Stimulated activated naive CD8-positive, alpha-beta T cell treated with anti-CD3 and anti-CD28 coated beads, Interleukin-15, Interleukin-2, amounts not matched to agents 100 U/mL and 50 U/mL, for 24 hours (primary cell): Measurements from ENCODE around the gene KATNB1.
"Not testable (repeated sequence)": the region's sequence is repeated elsewhere in the genome, so short reads cannot be mapped to it uniquely, and the experiment has no call there.

ENCODE experiments used
- ATAC-seq: fragments of 150-1000 bp; cut with Tn5 transposase; one replicate; pipeline ENCODE4 v1.10.0; 2021
- DNase-seq: peaks from one replicate; pipeline ENCODE4 v3.0.0; 2021

The KATNB1 gene

DNA sequence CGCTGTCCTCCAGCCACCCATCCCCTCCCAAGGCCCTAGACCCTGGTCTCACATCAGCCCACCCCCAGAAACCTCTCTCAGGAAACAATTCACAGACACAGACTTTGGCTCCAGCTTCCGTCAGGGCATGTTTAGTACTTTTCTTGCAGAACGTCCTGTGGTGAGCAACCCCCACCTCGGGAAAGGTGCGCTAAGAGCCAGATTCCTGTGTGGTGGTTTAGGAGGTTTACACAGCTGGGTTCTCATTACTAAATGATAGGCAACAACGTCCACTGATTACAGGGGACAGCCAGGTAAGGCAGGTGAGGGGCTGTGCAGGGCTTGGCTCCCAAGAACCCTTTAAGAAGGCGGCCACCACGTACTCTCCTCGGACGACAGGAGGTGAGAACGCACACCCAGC lies 37.4 kb downstream of the KATNB1 start:
- no peak for ATAC-seq
- DNase-seq: no peak

- ATAC-seq (no peak), DNase-seq (no peak)
These were observed 38.2 kb downstream of the KATNB1 start for GRCh38 chr16:57773655-57774295.

DNA sequence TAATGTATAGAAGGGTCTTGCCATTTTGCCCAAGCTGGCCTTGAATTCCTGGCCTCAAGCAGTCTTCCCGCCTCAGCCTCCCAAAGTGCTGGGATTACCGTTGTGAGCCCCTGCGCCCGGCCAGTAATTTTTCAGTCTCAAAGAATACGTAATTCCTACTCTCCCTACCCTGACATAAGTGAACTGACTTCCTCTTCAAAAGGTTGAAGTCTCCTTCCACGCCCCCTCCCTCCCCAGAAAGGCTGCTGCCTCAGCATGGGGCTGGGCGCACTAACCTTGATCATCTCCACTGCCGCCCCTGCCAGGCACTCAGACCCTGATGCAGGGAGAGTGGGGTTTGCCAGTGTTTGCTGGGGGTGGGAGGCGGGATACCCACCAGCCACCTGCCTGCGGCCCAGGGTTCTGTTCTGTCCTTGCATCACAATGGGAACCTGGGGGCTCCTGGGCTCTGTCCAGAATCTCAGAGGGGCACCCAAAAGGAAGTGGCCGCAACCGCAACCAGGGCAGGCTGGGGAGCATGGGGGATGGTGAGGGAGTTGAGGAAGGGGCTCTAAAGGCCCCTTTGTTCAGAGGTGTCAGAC lies 39.2 kb downstream of the KATNB1 start:
- DNase-seq (no peak), ATAC-seq (no peak)

GRCh38 chr16:57775661-57776469 lies 40.3 kb downstream of the KATNB1 start:
- ATAC-seq (no peak), DNase-seq (no peak)

DNA sequence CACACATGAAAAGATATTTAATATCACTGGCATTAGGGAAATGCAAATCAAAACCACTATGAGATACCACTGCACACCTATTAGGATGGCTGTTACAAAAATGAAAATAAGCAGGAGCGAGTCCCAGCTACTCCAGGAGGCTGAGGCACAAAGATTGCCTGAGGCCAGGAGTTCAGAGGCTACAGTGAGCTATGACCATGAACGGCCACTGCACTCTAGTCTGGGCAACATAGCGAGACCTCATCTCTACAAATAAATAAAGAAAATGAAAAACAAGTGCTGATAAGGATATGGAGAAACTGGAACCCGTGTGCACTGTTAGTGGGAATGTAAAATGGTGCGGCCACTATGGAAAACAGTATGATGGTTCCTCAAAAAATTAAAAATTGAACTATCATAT lies 43.1 kb downstream of the KATNB1 start:
- ATAC-seq: no peak
- DNase-seq: no peak

GRCh38 chr16:57779836-57780235 lies 44.3 kb downstream of the KATNB1 start:
- DNase-seq, ATAC-seq: not testable (repeated sequence)

DNA sequence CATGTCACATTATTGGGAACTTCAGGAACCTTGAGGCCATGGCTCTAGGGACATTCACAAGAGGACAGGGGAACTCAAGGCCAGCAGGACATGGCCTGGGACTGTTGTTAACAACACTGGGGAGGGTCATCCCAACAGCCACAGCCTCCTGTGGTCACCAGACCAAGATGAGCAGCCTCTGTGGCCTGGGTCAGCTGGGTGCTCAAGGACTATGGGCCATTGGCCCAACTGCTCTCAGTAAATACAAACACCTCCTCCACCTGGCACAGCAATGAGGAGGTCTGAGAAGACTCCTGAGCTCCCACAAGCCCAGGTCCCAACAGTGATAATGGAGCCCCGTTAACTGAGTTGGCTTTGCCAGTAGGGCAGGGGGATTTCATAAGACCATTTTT lies 45.8 kb downstream of the KATNB1 start:
- DNase-seq: no peak
- no peak for ATAC-seq

DNA sequence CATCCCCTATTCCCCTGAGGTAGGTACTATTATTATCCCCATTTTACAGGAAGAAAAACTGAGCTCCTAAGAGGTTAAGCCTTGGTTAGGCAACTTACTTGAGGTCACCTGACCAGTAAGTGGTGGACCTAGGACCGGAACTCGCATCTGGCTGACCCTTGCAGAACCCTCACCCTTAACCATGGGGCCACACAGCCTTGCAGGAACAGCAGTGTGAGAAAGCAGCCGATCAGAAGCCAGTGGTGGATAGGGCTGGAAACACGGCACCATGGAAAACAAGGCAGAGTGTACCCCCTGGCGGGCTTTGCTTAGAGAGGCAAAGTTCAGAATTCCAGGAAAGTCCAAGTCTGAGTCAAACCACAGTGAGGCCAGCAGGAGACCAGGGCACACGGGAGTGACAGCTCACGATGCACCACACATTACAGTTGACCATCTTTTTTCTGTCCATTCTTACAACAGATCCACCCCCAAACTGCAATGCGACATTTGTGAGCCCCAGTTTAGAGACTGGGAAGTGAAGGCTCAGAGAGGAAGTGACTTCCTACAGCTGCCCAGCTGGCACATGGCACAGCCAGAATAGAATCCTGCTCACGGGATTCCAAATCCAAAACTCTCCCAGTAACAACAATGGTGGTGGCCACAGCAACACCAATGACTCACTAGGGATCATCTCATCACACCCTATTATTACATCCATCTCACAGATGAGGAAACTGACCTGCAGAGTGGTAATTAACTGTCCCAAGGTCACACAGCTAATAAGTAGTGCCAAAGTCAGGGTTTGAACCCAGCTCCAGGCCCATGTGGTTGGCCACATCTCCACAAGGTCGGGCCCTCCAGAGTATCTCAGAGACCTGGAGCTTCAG lies 46.4 kb downstream of the KATNB1 start:
- no peak for ATAC-seq
- no peak for DNase-seq

GRCh38 chr16:57782607-57783055 lies 47.1 kb downstream of the KATNB1 start:
- not testable (repeated sequence) for DNase-seq, ATAC-seq

GRCh38 chr16:57783116-57783515 lies 47.5 kb downstream of the KATNB1 start:
- ATAC-seq (no peak), DNase-seq (no peak)

GRCh38 chr16:57783883-57784282 lies 48.3 kb downstream of the KATNB1 start:
- ATAC-seq: no peak
- no peak for DNase-seq

- ATAC-seq (no peak), DNase-seq (no peak)
These were observed 48.8 kb downstream of the KATNB1 start for GRCh38 chr16:57784334-57784733.

- DNase-seq (no peak), ATAC-seq (peak; percentile 14)
These were observed 49.8 kb downstream of the KATNB1 start for GRCh38 chr16:57785385-57785784.

DNA sequence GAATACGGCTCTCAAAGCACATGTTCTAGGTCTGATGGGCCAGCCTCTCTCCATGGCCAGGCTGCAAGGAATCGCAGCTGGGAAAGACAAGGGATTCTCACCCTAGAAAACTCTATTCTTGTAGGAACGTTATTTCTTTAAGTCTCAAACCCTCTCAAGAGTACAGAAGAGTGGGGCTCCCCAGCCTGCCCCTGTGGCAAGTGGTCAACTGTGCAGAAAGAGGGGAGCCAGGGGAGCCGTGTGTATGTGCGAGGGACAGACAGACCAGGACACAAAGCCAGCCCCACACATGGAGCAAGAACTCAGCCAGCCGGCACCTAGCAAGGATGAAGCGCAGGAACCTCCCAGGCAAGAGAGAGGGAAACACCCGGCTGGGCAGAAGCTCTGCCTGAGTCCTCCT lies 50.4 kb downstream of the KATNB1 start:
- ATAC-seq: no peak
- no peak for DNase-seq

- ATAC-seq (no peak), DNase-seq (no peak)
These were observed 51.3 kb downstream of the KATNB1 start for GRCh38 chr16:57786632-57787518.

DNA sequence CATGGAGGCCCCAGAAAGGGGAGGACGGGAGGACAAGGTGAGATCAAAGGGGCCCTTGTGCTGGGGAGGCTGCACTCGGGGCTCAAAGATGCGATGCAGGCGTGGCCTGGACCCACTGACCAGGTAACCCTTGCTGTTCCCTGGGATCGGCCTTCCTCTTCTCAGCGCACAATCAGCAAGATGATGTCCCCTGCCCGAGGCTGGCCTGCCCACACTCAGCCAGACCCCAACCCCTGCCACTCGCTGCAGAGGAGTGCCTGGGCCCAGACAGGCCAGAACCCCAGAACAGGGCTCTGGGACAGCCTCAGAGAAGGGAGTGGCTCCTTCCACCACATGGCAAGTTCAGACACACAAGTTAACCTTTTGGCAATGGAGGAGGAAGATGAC lies 51.9 kb downstream of the KATNB1 start:
- DNase-seq (no peak), ATAC-seq (no peak)

DNA sequence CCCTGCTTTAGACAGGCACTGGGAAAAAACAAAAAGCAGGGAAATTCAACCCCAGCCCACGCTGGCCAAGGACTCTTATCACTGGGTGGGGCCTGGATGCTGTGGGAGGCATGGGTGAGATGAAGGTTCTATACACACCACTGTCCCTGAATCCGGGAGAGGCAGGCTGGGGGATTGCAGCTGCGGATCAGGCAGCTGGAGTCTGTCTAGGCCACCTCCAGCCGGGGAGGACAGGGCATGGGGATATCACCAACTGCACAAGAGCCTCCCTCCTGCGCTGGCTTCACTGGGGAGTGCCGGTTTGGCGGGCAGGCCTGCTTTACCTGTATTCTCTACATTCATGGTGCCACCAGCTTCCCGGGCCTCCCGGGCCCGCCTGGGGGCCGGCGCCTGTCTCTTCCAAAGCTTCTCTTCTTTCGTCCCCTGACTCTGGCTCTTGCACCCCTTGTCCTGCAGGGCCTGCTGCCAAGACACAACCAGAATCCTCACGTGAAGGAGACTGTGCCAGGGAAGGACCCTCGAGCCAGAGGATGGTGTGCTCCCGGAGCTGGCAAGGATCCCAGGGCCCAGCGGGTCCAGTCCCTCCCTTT lies 52.8 kb downstream of the KATNB1 start:
- no peak for ATAC-seq
- no peak for DNase-seq

- DNase-seq (no peak), ATAC-seq (no peak)
These were observed 53.4 kb downstream of the KATNB1 start for GRCh38 chr16:57788951-57789350.

DNA sequence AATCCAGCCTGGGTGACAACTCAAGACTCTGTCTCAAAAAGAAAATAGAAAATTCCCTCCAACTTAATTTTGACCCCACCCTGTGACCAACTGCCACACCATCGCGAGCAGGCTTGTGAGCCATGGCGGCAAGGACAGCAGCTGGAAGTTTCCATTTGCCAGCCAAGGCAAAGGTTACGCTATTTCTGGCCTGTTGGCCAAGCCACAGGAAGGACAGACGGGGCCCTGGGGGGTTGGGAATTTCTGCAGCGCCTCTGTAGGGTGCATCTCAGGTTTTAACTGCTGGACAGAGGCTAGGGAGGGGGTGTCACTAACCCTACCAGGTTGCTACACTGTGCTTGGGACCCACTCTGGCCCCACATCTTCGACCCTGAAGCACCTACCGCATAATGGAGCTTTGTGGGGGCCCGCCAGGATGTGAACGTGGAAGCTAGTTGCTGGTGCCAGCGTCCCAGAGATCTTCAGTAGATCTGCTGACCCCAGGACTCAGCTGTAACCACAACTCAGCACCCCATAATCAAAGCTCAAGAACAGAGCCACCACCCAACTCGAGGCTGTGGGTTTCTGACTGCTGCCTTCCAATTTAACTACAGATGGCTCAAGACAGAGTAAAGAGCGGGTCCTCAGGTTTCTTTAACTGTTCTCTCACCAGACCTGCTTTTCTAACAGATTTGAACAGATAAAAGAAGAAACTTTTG lies 55.8 kb downstream of the KATNB1 start:
- no peak for ATAC-seq
- DNase-seq: no peak

GRCh38 chr16:57791893-57792461 lies 56.4 kb downstream of the KATNB1 start:
- ATAC-seq: no peak
- no peak for DNase-seq
